Mammary epithelial cell (primary cell): ENCODE measurements around the gene SNTG2.

Source experiments
- CTCF ChIP-seq, 2 donors: IDR thresholded peaks in 1 of 2; conservative IDR thresholded peaks in 1 of 2; 2 replicates each; pipeline ENCODE4 v1.5.1; 2011 to 2012; ENCODE audit warnings: inconsistent platforms in 2 of 2, low read length in 2 of 2, mild to moderate bottlenecking in 2 of 2, control low read depth in 1 of 2, low read depth in 1 of 2; ENCODE audit not compliant: insufficient read depth in 1 of 2; ENCODE audit errors: extremely low read depth in 1 of 2
- EZH2 ChIP-seq: IDR thresholded peaks from 2 replicates; pipeline ENCODE4 v1.6.1; 2012; ENCODE audit warnings: low read length, inconsistent platforms, borderline replicate concordance

- TF ChIP-seq CTCF (conservative IDR thresholded peaks at IDR 0.05 in 1 of 2, IDR thresholded peaks at IDR 0.05 in 1 of 2; ENCODE audit: extremely low read depth in 1 of 2, insufficient read depth in 1 of 2, low read depth in 1 of 2, low read length in 2 of 2) (no peak), EZH2 (no peak)
Measured at GRCh38 chr2:1407950-1408675, 457.5 kb downstream of the SNTG2 start.
